ENCODE data around the gene GPS2.

GRCh38 chr17:7309628-7310027 lies 5.5 kb downstream of the GPS2 start:
- TF ChIP-seq CTCF (IDR thresholded peaks at IDR 0.05) (no peak), EP300 (IDR thresholded peaks at IDR 0.05; ENCODE audit: low read depth) (no peak), POLR2A (IDR thresholded peaks at IDR 0.05) (no peak)
